GM12878 (cell line): Measurements from ENCODE around the gene NFE2L2. TPM values are rescaled to one million over a fixed set of nuclear protein-coding genes. Genes with fewer than 3 reads are reported as not detected.

ENCODE experiments used
- ATAC-seq: fragments of 200-7000 bp; cut with Tn5 transposase; 3 replicates; pipeline ENCODE4 v1.9.1; 2020; ENCODE audit warnings: mild to moderate bottlenecking, moderate library complexity
- BruUV-seq: library from RNA; stranded (reverse); fragments of 400-500 nt; replicated peaks from 2 replicates; lab custom pipeline; 2021; lab: Mats Ljungman, UMichigan
- CTCF ChIA-PET: fragments of 300-600 bp; sonication (Branson Sonifier 250); formaldehyde crosslinking; extraction: SDS; loops from one replicate; lab custom pipeline; 2021; ENCODE audit warnings: inconsistent platforms; lab: Yijun Ruan, JAX
- POLR2A ChIA-PET: fragments of 350-600 bp; formaldehyde crosslinking; extraction: SDS; loops from one replicate; lab custom pipeline; 2021; ENCODE audit warnings: inconsistent platforms; lab: Charles Lee
- RAD21 ChIA-PET: fragments of 300-600 bp; sonication (Branson Sonifier 250); formaldehyde crosslinking; loops from one replicate; lab custom pipeline; 2023; ENCODE audit warnings: antibody characterized with exemption; ENCODE audit not compliant: unreplicated experiment; lab: Charles Lee
- SMC1A ChIA-PET: fragments of 300-600 bp; sonication (Branson Sonifier 250); formaldehyde crosslinking; loops from one replicate; lab custom pipeline; 2023; ENCODE audit not compliant: unreplicated experiment, uncharacterized antibody; lab: Charles Lee
- DNase-seq: peaks from one replicate; pipeline ENCODE4 v3.0.0-alpha.2; 2011; ENCODE audit warnings: low read depth, low spot score
- FAIRE-seq: peaks from 3 replicates; lab custom pipeline; 2011; peaks lifted over from hg19 to GRCh38; lab: Jason Lieb, UNC
- H2AFZ ChIP-seq: 2 replicates; pipeline ENCODE4 v1.6.0; 2011; ENCODE audit warnings: low read depth, low read length, control low read depth; ENCODE audit not compliant: control insufficient read depth
- H3K27ac ChIP-seq: 2 replicates; pipeline ENCODE4 v1.5.1; 2011; ENCODE audit warnings: control low read depth; ENCODE audit not compliant: control insufficient read depth, insufficient read depth
- H3K27me3 ChIP-seq, 2 experiments: replicated peaks in 1 of 2; 2 replicates each; pipeline versions ENCODE4 v1.6.0 to v1.6.1; 2011; ENCODE audit warnings: low read length in 1 of 2; ENCODE audit not compliant: control insufficient read depth in 2 of 2, insufficient read depth in 2 of 2
- H3K36me3 ChIP-seq, 2 experiments: 2 replicates each; pipeline ENCODE4 v1.5.1; 2011; ENCODE audit warnings: low read length in 1 of 2; ENCODE audit not compliant: control insufficient read depth in 2 of 2, insufficient read depth in 2 of 2
- H3K4me1 ChIP-seq: 2 replicates; pipeline ENCODE4 v1.6.1; 2011; ENCODE audit warnings: mild to moderate bottlenecking, low read length, moderate library complexity, mixed read lengths; ENCODE audit not compliant: control insufficient read depth, insufficient read depth
- H3K4me2 ChIP-seq: 2 replicates; pipeline ENCODE4 v1.6.0; 2011; ENCODE audit warnings: control low read depth; ENCODE audit not compliant: control insufficient read depth, insufficient read depth
- H3K4me3 ChIP-seq: fragments of 200-600 bp; sonication (generic); 2 replicates; pipeline ENCODE4 v1.5.1; 2016
- H3K79me2 ChIP-seq: 2 replicates; pipeline ENCODE4 v1.6.0; 2011; ENCODE audit warnings: low read length; ENCODE audit not compliant: control insufficient read depth, insufficient read depth
- H3K9ac ChIP-seq: 2 replicates; pipeline ENCODE4 v1.8.0; 2011; ENCODE audit warnings: low read length, control low read depth, mixed read lengths; ENCODE audit not compliant: control insufficient read depth, insufficient read depth
- H3K9me3 ChIP-seq: replicated peaks from 3 replicates; pipeline ENCODE4 v1.5.1; 2011; ENCODE audit warnings: mild to moderate bottlenecking, low read length; ENCODE audit not compliant: control insufficient read depth, insufficient read depth
- H4K20me1 ChIP-seq: 2 replicates; pipeline ENCODE4 v1.6.0; 2011; ENCODE audit not compliant: control insufficient read depth, insufficient read depth
- BMI1 ChIP-seq: fragments of 450-650 bp; IDR thresholded peaks from 2 replicates; pipeline ENCODE4 v1.6.1; 2016; ENCODE audit warnings: mild to moderate bottlenecking, moderate library complexity, borderline replicate concordance
- CBX5 ChIP-seq: sonication (generic); IDR thresholded peaks from 2 replicates; pipeline ENCODE4 v1.6.1; 2016; ENCODE audit warnings: low read depth, moderate library complexity, mild to moderate bottlenecking, inconsistent platforms
- E2F8 ChIP-seq: fragments of 450-650 bp; IDR thresholded peaks from 2 replicates; pipeline ENCODE4 v1.6.1; 2018; ENCODE audit warnings: mild to moderate bottlenecking, low read depth, moderate library complexity; ENCODE audit not compliant: partially characterized antibody
- ELK1 ChIP-seq: IDR thresholded peaks from 2 replicates; pipeline ENCODE4 v1.6.1; 2012; ENCODE audit warnings: low read depth, low read length, improper control_type of control experiment
- GABPA ChIP-seq: IDR thresholded peaks from 2 replicates; pipeline ENCODE4 v1.6.1; 2014; ENCODE audit warnings: antibody characterized with exemption, low read depth, mild to moderate bottlenecking, inconsistent platforms
- GATAD2B ChIP-seq: fragments of 450-650 bp; conservative IDR thresholded peaks from 2 replicates; pipeline ENCODE4 v1.6.1; 2017; ENCODE audit warnings: low read depth, mild to moderate bottlenecking, moderate library complexity
- KLF5 ChIP-seq: fragments of 450-650 bp; IDR thresholded peaks from 2 replicates; pipeline ENCODE4 v1.6.1; 2014; ENCODE audit warnings: mild to moderate bottlenecking; ENCODE audit not compliant: partially characterized antibody
- MLLT1 ChIP-seq: fragments of 450-650 bp; IDR thresholded peaks from 2 replicates; pipeline ENCODE4 v1.6.1; 2016; ENCODE audit warnings: mild to moderate bottlenecking
- NFXL1 ChIP-seq: fragments of 450-650 bp; IDR thresholded peaks from 2 replicates; pipeline ENCODE4 v1.6.1; 2017; ENCODE audit warnings: antibody characterized with exemption, mild to moderate bottlenecking, borderline replicate concordance
- PAX8 ChIP-seq: fragments of 450-650 bp; IDR thresholded peaks from 2 replicates; pipeline ENCODE4 v1.6.1; 2017; ENCODE audit warnings: mild to moderate bottlenecking, moderate library complexity
- PKNOX1 ChIP-seq: fragments of 450-650 bp; IDR thresholded peaks from 2 replicates; pipeline ENCODE4 v1.6.1; 2016; ENCODE audit warnings: mild to moderate bottlenecking
- SIN3A ChIP-seq: IDR thresholded peaks from 2 replicates; pipeline ENCODE4 v1.6.1; 2012; ENCODE audit warnings: low read depth, low read length, improper control_type of control experiment
- SMARCA5 ChIP-seq: fragments of 450-650 bp; IDR thresholded peaks from 2 replicates; pipeline ENCODE4 v1.6.1; 2017; ENCODE audit warnings: mild to moderate bottlenecking
- SUPT20H ChIP-seq: IDR thresholded peaks from 2 replicates; pipeline ENCODE4 v1.6.1; 2011; ENCODE audit warnings: low read depth, mild to moderate bottlenecking, low read length, moderate library complexity, borderline replicate concordance; ENCODE audit not compliant: control insufficient read depth
- ZNF384 ChIP-seq: IDR thresholded peaks from 2 replicates; pipeline ENCODE4 v1.6.1; 2012; ENCODE audit warnings: low read depth, mild to moderate bottlenecking, low read length, improper control_type of control experiment, borderline replicate concordance
- WGBS: methylation state at CpG from one replicate; pipeline ENCODE4 v1.1.6; 2016; ENCODE audit warnings: low lambda C conversion rate; ENCODE audit not compliant: insufficient replicate concordance, insufficient coverage; ENCODE audit errors: missing lambda C conversion rate; 5-methylcytosine and 5-hydroxymethylcytosine counted together
- in situ Hi-C: fragments of 300-500 bp; cut with MboI; formaldehyde crosslinking; loops from 9 replicates; pipeline ENCODE4 v1.14.3; 2018; ENCODE audit warnings: mixed read lengths
- intact Hi-C: fragments of 100-400 bp; cut with micrococcal nuclease; formaldehyde crosslinking; loops from one replicate; pipeline ENCODE4 v1.14.2; 2022; ENCODE audit not compliant: unreplicated experiment
- polyA plus RNA-seq, 11 experiments: library from polyadenylated mRNA; depleted of rRNA in 4 of 11; unstranded in 6 of 11; stranded (reverse) in 5 of 11; fragments of >200 nt; fragmentation: Nextera tagmentation in 4 of 11; fragmentation: Illumina TruSeq in 1 of 11; extraction: Ambion mirVana in 4 of 11; extraction: Trizol in 1 of 11; gene quantifications; 1 replicate in 1 of 11; 2 replicates in 10 of 11; pipeline versions ENCODE4 v1.2.1 to v1.2.3, GENCODE V29; 2011 to 2016; ENCODE audit warnings: inconsistent platforms in 2 of 11, missing spikeins in 2 of 11, low read depth in 1 of 11
- total RNA-seq, 4 experiments: library from RNA; depleted of rRNA in 3 of 4; stranded (reverse); fragments of >200 nt in 3 of 4; fragmentation: Illumina TruSeq in 1 of 4; extraction: Trizol in 1 of 4; gene quantifications; 2 replicates each; pipeline versions ENCODE4 v1.2.1 to v1.2.3, GENCODE V29; 2013 to 2021

NFE2L2 gene
- total and polyA plus RNA-seq, 10 of the 15 experiments (the other 5 are each of a cell fraction or from before 2014, with no cell fraction given): 18.4 to 69.8 (median 37.1) TPM

- Histone ChIP-seq H3K79me2 (no peaks in the 10 kb centered on the region), H4K20me1 (no peaks in the 10 kb centered on the region), H3K4me1 (peaks cover 7% of the 10 kb centered on the region; the same call in 1 of the 2 replicates), H3K27me3 (no peaks in the 10 kb centered on the region), H3K9ac (no peak overlapping the region), H3K4me3 (no peak overlapping the region), H3K27ac (no peak overlapping the region), H2AFZ (no peak overlapping the region), H3K36me3 (no peaks in the 10 kb centered on the region), H3K9me3 (no peaks in the 10 kb centered on the region), H3K4me2 (no peak overlapping the region)
- POLR2A ChIA-PET: no interaction called here
- in situ Hi-C loops (no loop called here), intact Hi-C loops (no loop called here)
- ATAC-seq: peak; percentile 27; the same call in 1 of the 3 replicates
- SMC1A ChIA-PET: interaction anchor here (0.6 to 1.2 kb wide), 5 partner anchors 9 to 344 kb away, joined by 3 to 4 read pairs (median 3); no protein-coding TSS in a partner anchor
- CTCF ChIA-PET: interaction anchor here (1.0 to 2.6 kb wide), 3 partner anchors 24 to 156 kb away, joined by 3 to 9 read pairs (median 4); no protein-coding TSS in a partner anchor
- no TSS peak for BruUV-seq
- RAD21 ChIA-PET: interaction anchor here (0.7 to 3.6 kb wide), 2 partner anchors 23 to 89 kb away, joined by 3 to 15 read pairs; no protein-coding TSS in a partner anchor
- no peak for DNase-seq
- no peak for FAIRE-seq
- WGBS: 96% methylated on average over 7 of the region's 7 CpGs
- TF ChIP-seq E2F8 (no peak), ELK1 (no peak), SIN3A (no peak), GATAD2B (no peak), PKNOX1 (no peak), KLF5 (no peak), ZNF384 (no peak), SMARCA5 (no peak), CBX5 (no peak), GABPA (no peak), SUPT20H (no peak), BMI1 (no peak), PAX8 (no peak), MLLT1 (no peak), NFXL1 (no peak)
Observed at GRCh38 chr2:177188482-177189469, 75.8 kb downstream of the NFE2L2 start.
